ENCODE results near the gene METTL4.
"Not testable (repeated sequence)": the region's sequence is repeated elsewhere in the genome, so short reads cannot be mapped to it uniquely, and the experiment has no call there.

The METTL4 gene

DNA sequence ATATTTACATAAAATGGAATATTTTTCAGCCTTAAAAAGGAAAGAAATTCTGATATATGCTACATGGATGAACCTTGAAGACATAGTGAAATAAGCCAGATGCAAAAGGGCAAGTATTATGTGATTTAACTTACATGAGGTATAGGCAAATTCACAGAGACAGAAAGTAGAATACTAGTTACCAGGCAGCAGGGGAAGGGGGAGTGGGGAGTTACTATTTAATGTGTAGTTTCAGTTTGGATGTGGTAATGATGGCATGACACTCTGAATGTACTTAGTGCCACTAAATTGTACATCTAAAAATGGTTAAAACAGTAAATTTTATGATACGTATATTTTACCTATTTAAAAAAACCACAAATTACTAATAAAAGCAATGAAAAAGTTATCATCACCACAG is 12.1 kb downstream of the METTL4 start:
- no peak for DNase-seq (ENCODE audit: low read depth)

DNA sequence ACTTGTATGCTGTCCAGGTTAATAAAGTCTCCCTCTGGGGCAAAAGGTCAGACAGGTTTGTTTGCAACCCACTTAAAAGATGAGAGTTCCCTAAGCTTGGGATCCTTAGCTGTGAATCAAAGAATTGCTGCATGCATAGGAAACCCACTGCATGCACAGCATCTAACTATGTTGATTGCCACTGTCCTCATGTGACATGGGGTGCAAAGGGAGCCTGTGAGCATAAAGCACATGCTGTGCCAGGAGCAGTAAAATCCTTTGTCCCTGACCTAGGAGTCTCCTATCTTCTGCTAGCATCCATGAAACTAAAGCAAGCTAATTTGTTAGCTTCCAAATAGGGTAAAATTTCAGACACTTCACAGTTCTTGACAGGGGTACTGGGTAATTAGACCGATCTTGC is 13.8 kb downstream of the METTL4 start:
- DNase-seq (ENCODE audit: low read depth): no peak

DNA sequence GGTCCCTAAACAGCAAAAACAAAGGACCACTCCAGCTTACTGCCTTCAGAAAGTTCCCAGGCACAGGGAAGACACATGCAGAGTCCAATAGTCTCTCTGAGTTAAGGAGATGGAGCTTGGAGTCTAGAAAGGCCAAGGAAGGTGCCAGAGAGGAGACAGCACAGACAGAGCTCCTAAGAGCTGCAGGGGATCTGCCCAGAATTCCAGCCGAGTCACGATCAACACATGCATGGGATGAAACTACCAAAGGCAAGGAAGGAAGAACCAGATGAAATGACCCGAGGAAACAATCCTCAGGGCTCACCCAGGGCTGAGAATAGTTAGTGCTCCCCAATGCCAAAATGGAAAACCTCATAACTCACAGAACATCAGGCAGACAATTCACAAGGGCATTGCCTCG is 15.4 kb downstream of the METTL4 start:
- no peak for DNase-seq (ENCODE audit: low read depth)

DNA sequence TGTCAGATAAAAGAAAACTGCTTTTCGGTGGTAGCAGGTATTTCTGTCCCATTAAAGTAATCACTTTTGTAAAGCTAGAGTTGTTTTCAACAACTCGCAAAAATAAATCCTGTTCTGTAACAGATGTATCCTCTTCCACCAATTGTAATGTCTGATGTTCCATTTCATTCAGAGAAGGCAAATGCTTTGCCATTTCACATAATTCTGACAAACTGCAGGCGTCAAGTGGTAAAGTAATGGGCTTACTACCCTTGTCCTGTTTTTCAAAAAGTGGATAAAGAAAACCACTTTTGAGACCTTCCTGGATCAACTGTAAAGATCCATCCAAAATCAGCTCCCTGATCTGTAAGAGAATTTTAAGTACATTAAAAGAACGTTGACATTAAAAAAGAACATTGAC is 16.6 kb downstream of the METTL4 start:
- no peak for DNase-seq (ENCODE audit: low read depth)

DNA sequence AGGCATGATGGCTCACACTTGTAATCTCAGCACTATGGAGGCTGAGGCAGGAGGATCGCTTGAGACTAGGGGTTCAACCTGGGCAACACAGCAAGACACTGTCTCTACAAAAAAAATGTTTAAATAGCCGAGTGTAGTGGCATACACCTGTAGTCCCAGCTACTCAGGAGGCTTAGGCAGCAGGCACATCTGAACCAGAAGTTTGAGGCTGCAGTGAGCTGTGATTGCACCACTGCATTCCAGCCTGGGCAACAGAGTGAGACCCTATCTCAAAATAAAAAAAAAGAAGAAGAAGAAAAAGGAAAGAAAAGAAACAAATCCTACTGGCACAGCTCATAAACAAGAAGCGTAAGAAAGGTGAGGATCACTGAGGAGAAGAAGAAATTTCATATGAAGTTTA is 19.9 kb downstream of the METTL4 start:
- DNase-seq (ENCODE audit: low read depth): no peak

DNA sequence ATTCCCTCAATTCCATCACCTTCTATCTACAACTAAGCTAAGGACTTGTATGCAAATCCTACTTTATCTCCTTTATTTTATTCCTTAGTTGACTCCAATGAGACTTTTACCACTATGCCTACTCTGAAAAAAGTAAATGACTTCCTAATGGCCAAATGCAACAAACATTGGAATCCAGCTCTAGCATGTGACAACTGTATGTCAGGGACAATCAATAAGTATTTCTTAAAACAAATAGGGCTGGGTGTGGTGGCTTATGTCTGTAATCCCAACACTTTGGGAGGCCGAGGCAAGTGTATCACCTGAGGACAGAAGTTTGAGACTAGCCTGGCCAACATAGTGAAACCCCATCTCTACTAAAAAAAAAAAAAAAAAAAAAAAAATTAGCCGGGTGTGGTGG is 21.8 kb downstream of the METTL4 start:
- DNase-seq (ENCODE audit: low read depth): no peak

DNA sequence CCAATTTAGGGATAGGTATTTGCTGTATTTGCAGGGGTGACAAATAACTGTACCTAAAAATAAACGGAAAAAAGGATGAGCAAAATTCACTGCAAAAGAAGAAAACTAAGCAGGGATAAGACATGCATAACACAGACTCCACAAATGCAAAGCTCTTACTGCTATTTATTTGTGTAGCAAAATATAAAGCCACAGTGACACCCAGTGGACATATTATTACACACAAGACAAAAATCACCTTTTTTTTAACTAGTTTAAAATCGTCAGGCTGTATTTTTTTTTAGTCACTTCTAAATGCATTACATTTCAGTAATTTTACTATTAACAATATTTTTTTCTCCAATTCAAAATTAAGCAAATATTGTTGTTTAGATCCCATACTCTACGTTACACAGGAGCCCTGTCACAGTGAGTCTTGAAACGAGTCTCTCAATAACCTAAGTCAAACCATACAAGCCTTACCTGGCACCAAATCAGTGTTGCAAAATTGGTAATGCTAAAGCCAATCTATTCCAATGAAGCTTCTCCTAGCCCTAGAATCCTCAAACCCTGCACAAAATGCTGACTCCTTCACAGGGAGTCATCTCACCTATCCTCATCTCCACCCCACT is 23.7 kb downstream of the METTL4 start:
- no peak for DNase-seq (ENCODE audit: low read depth)

DNA sequence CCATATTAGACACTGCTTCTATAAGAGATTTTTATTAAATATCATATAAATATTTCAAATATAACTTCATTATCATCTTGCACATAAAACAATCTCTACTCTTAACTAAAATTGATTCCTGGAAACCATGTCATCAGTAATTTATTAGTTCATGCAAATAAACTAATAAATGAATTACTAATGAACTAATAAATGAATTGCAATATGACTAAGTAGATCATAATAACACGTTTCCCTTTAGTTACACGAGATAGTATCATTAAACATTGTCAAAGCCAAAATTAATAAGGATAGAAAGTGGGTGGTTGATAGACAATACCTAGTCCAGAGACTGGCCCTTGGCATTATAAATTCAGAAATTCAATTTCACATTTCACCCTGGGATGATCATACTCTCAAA is 26.1 kb downstream of the METTL4 start:
- no peak for DNase-seq (ENCODE audit: low read depth)

DNA sequence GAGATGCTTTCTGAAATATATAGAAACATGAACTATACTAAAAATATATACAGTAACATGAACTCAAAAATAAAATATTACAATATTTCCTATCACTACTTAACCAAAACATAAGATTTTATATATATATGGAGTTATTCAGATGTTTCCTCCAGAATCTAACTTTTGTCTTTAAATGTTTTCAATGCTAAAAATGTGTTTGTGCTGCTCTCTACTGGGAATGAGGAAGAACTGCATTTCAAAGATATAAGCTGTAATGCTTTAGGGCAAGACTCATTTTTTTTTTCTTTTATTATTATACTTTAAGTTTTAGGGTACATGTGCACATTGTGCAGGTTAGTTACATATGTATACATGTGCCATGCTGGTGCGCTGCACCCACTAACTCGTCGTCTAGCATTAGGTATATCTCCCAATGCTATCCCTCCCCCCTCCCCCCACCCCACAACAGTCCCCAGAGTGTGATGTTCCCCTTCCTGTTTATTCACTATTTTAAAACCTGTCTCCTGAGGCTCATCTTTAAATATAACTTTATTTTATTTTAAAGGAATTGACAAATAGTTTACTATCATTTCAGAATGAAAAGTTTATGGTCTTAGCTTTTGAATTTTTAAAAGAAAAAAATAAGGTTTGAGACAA is 29.3 kb downstream of the METTL4 start:
- DNase-seq (ENCODE audit: low read depth): not testable (repeated sequence)

DNA sequence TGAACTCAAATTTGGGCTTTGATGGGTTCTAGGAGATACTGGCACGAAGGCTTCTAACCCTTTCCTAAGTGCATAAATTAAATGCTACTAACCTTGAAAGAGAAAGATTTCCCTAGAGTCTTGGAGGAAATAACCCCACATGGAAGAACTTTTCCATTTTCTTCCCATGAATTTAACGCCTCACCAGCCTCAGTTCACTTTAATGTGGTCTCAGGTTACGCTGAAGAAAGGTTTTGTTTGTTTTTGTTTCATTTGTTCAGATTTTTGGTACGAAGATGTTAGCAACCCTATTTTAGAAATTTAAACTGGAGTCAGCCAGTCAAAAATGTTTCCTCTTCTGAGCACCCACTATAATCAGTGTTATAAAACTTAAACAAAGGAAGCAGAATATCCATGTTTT is 30.7 kb downstream of the METTL4 start:
- DNase-seq (ENCODE audit: low read depth): no peak

DNA sequence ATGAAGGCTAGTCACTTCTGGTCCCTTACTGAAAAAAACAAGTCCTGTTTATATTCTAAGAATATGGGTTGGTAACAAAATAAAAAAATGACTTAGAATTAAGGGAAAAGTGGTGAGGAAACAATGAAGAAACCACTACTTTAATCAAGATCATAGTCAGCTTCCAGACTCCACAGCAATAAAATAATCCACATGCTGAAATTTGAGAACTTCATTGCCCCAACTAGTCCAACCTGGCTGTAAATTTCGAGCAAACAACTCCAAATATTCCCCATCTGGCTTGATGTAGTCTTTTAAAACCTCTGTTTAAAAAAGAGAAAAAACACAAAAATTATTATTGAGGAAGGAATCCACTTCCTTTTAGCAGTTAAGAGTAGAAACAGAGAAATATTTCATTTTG is 32.5 kb downstream of the METTL4 start:
- no peak for DNase-seq (ENCODE audit: low read depth)

DNA sequence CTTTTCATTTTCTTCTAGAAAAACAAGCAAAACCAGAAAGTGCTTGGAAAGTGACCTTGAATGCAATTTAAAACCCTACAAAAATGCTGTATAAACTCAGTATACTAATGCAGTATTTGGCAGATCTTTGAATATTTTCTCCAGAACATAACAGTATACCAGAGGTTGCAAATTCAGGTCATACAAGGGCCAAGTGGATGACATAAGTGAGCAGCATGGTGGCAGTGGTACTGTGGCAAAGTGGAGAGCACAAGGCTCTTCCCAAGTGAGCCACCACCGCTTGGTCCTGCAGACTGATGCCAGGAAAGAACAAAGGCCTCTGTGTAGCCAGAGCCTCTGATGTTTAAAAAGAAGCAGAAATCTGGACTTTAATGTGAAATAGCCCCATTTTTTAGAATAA is 33.1 kb downstream of the METTL4 start:
- DNase-seq (ENCODE audit: low read depth): no peak

DNA sequence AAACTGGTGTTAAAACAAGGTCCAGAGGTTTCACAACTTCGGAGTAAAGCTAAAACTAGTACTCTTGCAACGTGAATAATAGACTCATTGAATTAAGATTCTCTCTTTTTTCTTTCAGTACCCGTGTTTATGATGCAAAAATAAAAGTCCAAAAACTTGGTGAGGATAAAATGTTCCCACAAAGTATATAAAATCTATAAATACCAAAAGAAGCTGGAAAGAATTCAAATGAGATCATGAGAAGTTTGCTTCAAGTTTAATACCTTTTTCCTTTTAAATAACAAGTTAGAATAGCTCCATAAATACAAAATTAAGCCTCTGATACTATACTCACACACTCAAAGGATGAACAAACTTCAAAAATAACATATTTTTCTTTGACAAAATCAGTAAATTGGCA is 34.0 kb downstream of the METTL4 start:
- no peak for DNase-seq (ENCODE audit: low read depth)

DNA sequence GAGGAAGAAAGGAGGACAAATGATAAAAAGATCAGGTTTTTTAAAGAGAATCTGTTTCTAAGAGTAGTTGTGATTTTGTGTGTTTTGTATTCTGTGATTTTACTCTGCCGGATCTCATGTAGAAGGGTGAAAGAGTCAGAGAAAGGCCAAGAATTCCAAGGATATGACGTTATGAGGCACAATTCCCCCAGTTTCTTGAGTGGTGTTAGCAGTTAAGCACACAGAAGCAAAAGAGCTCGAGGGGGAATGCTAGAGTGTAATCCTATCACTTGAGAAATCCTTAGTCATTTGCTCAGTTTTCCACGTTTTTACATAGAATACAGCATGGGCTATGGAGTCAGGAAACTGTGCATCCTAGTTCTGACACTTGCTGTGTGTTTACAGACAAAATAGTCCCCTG is 34.8 kb downstream of the METTL4 start:
- DNase-seq (ENCODE audit: low read depth): no peak

DNA sequence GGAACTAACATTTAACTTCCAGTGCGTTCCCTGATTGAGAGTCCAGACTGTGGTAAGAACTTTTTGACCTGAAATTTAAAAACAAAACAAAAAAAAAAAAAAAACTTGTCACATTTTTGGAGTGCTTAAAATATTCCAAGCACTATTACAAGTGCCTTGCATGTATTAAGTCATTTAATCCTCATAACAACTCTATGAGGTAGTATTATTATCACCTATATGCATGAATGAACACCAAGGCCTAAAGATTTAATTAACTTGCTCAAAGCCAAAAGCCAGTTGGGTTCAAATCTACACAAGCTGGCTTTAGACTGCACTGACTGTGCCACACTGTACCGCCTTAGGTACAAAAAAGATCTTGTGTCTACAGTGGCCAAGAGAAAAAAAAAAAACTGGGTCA is 35.2 kb downstream of the METTL4 start:
- no peak for DNase-seq (ENCODE audit: low read depth)

DNA sequence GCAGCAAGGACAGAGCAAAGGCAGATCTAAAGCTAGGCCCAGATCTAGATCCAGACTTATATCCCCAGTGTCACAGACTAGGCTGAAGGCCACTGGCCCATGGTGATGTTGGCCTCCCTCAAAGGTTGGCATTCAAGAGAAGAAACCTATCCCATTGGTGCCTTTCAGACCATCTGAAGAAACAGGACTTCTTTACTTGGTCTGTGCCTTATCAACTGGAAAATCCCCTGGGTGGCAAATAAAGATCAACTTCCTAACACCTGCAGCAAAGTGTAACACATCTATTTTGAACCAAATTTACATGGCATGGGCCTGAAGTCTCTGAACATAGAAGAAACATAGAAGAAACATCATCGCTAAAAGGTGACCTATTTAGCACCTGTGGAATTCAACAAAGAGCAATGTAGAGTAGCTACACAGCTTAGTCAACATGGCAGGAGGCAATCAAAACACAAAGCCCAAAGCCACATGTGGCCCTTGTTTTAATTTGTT is 35.8 kb downstream of the METTL4 start:
- no peak for DNase-seq (ENCODE audit: low read depth)

DNA sequence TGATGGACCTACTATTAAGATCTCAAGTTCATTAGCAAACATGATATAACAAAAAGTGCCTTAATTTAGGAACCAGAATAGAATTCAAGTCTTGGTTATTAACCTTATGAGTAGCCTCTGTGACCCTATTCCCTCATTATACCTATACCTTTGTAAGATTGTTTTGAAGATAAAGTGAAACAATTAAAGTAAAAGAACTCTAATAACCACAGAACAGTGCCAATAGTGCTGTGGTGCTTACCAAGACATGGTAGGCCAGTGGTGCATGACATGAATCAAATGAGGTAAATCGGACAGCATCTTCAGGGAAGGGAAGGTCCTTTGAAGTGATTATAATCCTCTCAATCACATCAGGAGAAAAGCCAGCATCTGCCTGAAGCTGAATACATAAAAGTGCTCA is 36.4 kb downstream of the METTL4 start:
- no peak for DNase-seq (ENCODE audit: low read depth)

DNA sequence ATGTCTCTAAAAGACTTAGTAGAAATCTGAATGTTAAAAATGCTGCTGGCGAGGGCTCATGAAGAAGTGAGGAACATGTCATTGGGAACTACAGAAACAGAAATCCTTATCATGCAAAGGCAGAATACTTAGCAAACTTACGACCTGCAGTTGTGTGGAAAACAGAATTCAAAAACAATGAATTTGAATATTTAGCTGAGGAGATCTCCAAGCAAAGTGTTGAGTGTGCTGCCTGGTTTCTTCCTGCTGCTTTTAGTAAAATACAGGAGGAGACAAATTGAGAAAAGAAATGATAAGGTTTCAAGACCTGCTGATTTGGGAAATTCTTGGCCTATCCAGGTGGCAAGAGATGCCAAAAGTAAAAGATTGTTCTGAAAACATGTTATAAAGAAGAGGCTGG is 38.5 kb downstream of the METTL4 start:
- DNase-seq (ENCODE audit: low read depth): no peak

DNA sequence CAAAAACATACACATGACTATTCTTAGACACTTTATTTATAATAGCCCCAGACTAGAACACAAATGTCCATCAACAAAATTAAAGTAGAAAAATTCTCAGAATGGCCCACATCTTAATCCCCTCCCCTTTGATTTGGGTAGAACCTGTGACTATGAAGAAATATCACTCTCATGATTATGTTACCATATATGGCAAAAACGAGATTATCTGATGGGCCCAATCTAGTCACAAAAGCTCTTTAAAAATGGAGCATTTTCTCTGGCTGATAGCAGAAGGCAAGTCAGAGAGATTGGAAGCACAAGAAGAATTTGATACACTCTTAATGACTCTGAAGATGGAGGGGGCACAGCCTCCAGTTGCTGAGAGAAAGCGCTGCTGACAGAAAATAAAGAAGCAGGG is 39.6 kb downstream of the METTL4 start:
- DNase-seq (ENCODE audit: low read depth): no peak

DNA sequence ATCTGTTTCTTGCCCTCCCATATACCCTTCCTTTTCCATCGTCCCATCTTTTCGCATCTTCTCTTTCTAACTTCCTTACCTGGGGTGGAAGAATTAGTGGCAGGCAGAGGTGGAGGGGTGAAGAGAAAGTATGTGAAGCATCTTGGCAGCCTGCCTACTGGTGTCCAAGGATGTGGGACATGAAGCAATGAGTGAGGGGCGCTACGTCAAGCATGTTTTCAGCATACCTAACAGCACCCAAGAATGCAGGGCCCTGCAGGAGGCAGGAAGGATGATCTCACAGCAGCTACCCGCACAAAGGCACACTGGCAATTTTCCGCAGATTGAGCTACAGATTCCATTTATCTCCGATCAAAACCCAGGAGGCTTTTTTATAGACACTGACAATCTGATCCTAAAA is 42.2 kb downstream of the METTL4 start:
- no peak for DNase-seq (ENCODE audit: low read depth)

DNA sequence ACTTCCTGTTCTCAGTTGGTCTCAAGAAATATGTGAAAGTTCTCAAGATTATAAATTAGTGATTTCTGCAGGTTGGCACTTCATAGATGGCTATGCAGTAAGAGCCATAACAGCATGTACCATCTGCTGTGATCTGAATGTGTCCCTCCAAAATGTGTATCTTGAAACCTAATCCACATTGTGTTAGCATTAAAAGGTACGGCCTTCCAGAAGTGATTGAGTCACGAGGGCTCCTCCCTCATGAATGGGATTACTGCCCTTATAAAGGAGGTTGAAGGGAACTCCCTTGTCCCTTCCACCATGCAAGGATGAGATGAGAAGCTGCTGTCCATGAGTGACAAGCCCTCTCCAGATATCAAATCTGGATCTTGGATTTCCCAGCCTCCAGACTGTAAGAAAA is 45.0 kb downstream of the METTL4 start:
- no peak for DNase-seq (ENCODE audit: low read depth)

DNA sequence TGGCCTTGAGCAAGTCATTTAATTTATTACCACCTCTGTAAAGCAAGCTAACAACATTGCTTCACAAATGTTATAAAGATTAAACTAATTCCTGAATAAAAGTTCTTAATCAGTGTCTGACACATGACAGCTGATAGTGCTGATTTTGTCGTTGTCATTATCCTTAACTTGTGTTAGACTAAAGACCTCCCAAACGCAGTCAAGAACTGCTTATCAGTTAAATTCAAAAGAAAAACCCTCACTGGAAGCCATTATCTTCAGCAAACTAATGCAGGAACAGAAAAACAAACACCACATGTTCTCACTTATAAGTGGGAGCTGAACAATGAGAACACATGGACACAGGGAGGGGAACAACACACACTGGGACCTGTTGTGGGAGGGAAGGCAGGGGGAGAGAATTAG is 46.5 kb downstream of the METTL4 start:
- DNase-seq (ENCODE audit: low read depth): not testable (repeated sequence)

DNA sequence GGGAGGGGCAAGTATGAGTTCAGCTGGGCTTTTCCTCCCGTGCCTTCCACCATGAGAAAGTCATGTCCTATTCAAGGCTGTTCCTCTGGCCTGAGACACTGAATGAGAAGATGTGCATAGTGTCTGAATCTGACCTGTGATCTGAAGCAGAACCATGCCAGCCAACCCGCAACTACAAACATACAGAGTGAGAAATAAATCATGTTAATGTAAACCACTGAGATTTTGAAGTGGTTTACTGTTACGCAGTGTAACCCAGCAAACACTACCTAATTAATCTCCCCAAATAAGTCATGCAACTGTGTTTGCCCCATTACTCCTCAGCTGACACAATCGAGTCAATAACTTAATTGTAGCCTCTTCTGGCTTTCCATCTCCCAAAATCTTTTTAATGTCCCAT is 49.2 kb downstream of the METTL4 start:
- DNase-seq (ENCODE audit: low read depth): no peak

DNA sequence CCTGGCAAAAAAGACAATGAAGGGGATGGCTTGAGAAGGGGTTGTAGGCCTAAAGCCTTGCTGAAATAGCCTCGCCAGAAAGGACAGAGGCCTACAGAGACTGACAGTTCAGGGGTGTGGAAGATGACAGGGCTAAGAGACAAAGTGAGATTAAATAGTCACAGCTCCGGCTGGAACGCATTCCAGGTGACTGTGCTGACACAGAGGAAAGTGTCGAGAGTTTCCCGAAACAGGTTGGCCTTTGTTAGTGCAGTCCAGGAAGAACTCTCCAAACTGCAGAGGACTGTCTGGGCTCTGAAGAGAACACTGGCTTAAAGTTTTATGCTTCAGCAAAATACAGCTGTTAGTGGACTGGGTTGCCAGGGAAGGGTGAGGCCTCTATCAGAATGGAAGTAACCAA is 52.8 kb downstream of the METTL4 start:
- no peak for DNase-seq (ENCODE audit: low read depth)

Measured in activated T-helper 1 cell treated with Interleukin-2 at 50 U/mL for 16 hours (primary cell).